NCI-H2196 treated with DMSO at 0.1 percent for 48 hours (cell line): ENCODE measurements around the gene CACNB4.
"Not testable (repeated sequence)": the region's sequence is repeated elsewhere in the genome, so short reads cannot be mapped to it uniquely, and the experiment has no call there.

Source experiments
- DNase-seq: peaks from one replicate; lab custom pipeline; 2025; ENCODE audit not compliant: unreplicated experiment; lab: John Stamatoyannopoulos, UW

The CACNB4 gene

GRCh38 chr2:151946899-151947812 lies 151.7 kb downstream of the CACNB4 start:
- no peak for DNase-seq

- DNase-seq: no peak
Measured at GRCh38 chr2:151946250-151946884, 152.5 kb downstream of the CACNB4 start.

GRCh38 chr2:151945602-151946001 lies 153.2 kb downstream of the CACNB4 start:
- DNase-seq: no peak

DNA sequence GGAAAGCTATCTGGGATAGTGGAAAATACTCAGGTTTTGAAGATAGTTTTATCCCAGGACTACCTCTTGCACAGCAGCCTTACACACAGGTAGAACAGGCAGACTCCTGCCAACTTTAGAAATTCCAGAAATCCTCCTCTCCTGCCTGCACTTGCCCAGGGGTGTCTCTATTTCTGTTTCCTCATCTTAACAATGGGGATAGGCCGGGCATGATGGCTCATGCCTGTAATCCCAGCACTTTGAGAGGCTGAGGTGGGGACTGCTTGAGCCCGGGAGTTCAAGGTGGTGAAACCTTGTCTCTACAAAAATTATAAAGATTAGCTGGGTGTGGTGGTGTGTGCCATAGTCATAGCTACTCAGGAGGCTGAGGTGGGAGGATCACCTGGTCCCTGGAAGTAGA lies 153.7 kb downstream of the CACNB4 start:
- no peak for DNase-seq

GRCh38 chr2:151943461-151943860 lies 155.4 kb downstream of the CACNB4 start:
- DNase-seq: no peak

DNA sequence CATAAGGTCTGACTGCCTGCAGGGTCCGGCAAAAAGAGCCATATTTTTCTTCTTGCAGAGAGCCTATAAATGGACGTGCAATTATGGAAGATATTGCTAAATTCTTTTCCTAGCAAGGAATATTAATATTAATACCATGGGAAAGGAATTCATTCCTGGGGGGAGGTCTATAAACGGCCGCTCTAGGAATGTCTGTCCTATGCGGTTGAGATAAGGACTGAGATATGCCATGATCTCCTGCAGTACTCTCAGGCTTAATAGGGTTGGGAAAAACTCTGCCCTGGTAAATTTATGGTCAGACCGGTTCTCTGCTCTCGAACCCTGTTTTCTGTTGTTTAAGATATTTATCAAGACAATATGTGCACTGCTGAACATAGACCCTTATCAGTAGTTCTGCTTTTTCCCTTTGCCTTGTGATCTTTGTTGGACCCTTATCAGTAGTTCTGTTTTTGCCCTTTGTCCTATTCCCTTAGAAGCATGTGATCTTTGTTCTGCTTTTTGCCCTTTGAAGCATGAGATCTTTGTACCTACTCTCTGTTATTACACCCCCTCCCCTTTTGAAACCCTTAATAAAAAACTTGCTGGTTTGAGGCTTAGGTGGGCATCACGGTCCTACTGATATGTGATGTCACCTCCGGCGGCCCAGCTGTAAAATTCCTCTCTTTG lies 156.2 kb downstream of the CACNB4 start:
- not testable (repeated sequence) for DNase-seq

GRCh38 chr2:151937966-151938365 lies 160.9 kb downstream of the CACNB4 start:
- no peak for DNase-seq

DNA sequence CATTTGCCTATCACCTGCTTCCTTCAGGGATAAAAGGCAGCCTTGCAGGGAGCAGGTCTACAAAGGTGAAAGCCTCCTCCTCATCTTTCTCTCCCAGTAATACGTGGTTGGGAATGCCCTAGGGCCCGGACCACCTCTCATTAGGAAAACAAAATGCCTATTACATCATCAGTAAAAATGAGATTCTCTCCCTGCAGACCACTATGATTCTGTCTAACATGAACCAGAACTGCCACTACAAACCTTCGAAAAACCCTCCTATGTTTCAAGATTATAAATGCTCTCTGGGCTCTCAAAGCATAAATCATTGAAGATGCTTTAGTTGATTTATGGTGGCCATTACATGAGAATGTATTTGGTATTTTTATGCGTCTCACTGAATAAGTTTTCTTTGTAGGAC lies 162.2 kb downstream of the CACNB4 start:
- no peak for DNase-seq

DNA sequence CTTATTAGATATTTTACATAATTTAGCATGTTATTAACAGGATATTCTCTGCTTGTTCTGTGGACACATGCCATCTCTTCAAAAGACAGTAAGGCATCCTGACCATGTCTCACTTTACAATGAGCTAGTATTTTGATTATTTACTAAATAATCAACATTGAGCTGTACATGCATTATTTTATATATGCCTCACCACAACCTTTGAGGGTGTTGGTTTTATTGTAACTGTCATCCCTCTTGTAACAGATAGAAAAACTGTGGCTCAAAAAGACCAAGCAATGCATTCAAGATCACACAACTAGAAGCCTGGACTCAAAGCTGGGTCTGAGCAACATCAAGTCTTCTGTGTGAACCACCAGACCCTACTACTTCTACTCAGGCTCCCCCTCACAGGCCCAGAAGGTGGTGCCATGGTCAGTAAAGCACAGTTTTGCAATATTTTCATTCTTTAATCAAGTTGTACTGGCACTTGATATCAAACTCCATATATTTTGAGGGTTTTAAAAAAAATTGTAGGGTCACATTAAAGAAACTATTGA lies 165.5 kb downstream of the CACNB4 start:
- DNase-seq: no peak

DNA sequence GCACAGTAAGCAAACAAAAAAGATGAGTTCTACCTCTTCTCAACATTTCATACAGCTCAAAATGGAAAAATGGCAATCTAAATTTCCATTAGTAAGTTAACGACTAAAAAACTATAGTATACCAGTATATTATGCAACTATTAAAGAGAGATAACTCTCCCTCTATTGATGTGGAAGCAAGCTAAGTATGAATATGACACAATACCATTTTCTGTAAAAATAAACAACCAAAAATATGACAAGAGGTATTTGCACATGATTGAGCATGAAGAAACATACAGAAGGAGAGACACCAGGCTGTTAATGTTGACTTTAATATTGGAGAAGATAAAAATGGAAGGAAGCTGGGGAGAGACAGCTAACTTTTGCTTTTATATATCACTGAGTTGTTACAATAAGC lies 167.1 kb downstream of the CACNB4 start:
- no peak for DNase-seq

GRCh38 chr2:151931030-151931611 lies 167.7 kb downstream of the CACNB4 start:
- no peak for DNase-seq

GRCh38 chr2:151930042-151930441 lies 168.8 kb downstream of the CACNB4 start:
- DNase-seq: no peak

GRCh38 chr2:151928380-151928779 lies 170.5 kb downstream of the CACNB4 start:
- DNase-seq: no peak

GRCh38 chr2:151927501-151928221 lies 171.2 kb downstream of the CACNB4 start:
- DNase-seq: no peak

DNA sequence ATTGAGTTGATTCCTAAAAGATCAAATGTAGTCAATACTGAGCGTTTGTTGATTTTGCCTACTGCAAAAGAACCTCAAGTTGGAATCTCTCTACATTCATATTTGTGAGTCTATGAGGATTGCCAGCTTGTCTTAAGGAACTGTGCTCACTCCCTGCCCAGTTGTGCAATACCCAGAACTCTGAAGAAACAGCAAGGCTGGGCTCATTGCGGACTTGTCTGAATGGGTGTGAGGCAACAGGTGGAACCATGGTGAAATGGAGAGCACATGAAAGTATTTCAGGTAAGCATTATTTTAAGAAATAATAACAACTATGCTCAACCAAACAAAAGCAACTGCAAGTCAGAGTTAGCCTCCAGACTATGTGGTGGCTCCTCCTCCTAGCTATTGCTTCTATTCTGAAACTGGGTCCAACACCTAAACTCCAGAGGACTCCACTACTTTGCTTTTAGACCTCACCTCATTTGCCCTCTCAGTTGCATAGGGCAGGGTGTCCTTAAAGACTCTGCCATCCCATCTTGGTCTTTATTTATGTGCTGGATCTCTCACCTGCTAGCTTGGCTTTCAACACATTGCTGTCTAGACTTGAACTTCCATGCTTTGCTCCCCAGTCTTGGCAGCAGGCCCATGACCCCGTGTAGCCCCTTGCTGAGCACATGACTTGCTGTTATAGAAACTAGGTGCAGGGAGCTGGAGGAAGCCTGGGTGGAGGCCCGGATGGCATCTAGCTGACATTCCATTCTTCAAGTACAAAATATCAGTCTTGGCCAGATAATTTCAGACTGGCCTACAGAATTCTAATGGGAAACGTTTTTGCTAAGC lies 175.8 kb downstream of the CACNB4 start:
- no peak for DNase-seq

DNA sequence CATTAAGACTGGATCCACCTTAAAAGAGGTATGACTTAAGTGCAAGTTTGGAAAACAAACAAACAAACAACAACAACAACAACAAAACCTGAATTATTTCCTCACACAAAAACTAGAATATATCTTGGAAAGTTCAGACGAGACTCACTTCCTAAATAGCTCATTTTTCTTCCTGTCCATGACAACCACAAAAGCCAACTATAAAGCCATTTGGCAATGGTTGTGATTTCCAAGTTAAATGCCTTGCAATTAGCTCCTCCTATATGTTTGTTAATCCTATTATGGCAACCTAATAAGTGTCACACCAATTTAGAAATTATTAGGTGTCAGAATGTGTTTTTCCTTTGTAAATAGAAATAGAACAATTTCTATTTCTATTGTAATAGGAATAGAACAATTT lies 179.1 kb downstream of the CACNB4 start:
- no peak for DNase-seq

DNA sequence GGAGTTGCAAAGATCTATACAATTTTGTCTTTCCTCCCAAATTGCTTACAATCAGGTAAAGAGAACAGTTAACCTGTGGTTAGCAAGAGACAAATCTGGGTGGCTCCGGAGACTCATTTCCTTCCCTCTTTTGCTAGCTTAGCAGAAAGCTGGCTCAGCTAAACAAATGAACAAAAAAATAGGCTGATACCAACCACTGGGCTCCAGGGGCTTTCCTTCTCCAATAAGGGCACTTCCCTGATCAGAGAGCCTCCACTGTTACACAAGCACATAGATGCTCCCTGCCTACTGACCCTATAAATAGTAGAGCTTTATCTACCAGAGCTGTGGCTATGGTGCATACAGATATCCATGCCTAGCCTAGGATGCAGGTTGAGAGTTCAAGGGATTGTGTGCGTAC lies 180.5 kb downstream of the CACNB4 start:
- DNase-seq: no peak

DNA sequence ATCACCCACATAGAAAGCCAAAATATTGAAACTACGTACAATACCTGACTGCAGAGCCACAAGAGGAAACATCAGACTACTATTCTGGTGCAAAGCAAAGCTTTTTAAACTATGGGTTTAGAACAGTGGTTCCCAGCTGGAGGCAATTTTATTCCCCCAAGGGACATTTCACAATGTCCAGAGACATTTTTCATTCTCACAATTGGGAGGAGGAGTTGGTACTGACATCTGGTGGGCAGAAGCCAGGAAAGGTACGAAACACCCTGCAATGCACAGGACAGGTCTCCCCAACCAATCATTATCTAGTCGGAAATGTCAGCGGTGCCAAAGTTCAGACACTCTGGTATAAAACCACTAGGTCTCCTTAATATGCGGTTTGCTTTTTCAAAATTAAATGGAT lies 182.2 kb downstream of the CACNB4 start:
- no peak for DNase-seq

DNA sequence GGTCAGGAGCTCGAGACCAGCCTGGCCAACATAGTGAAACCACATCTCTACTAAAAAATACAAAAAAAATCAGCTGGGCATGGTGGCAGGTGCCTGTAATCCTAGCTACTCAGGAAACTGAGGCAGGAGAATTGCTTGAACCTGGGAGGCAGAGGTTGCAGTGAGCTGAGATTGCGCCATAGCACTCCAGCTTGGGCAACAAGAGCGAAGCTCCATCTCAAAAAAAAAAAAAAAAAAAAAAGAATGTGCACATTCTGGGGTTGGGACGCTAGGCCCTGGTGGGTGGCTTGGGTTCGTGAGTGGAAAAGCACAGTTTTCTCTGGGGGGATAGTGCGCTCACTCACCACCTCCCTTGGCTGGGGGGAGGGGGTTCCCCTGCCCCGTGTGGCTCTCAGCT lies 183.2 kb downstream of the CACNB4 start:
- not testable (repeated sequence) for DNase-seq
